LNCaP clone FGC (cell line): ENCODE data around the gene ADGRB3.
"Not testable (repeated sequence)": the region's sequence is repeated elsewhere in the genome, so short reads cannot be mapped to it uniquely, and the experiment has no call there.

Experiments used
- DNase-seq: peaks from one replicate; pipeline ENCODE4 v3.0.0-alpha.2; 2011; ENCODE audit warnings: low read depth
- H3K4me3 ChIP-seq: 2 replicates; pipeline ENCODE4 v1.5.1; 2011; ENCODE audit warnings: mild to moderate bottlenecking, low read depth, low read length, control low read depth
- CTCF ChIP-seq: IDR thresholded peaks from 2 replicates; pipeline ENCODE4 v1.5.1; 2012; ENCODE audit warnings: mild to moderate bottlenecking; ENCODE audit not compliant: control insufficient read depth, insufficient read depth; ENCODE audit errors: extremely low read depth

The ADGRB3 gene

DNA sequence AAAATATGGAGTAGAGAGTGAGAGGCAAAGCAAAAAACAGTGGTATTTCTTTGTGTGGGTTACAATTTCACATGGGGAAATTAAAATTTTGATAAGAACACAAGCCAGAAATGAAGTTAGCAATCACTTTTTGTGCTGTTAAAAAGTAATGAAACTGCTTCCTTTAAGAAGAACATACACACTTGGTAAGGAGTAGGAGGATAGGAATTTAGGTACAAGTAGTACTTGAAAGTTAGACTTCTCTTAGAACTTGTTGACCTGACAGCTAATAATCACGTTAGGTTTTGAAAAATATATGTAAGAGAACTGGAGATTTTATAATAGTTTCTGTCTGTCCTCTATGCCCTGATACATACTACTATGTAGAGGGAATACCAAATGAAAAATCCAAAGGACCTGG is 260.8 kb downstream of the ADGRB3 start:
- no peak for TF ChIP-seq CTCF
- DNase-seq: no peak
- H3K4me3 ChIP-seq: no peak overlapping the region

GRCh38 chr6:68901044-68901443 is 266.0 kb downstream of the ADGRB3 start:
- DNase-seq: no peak
- TF ChIP-seq CTCF: no peak
- H3K4me3 ChIP-seq: no peak overlapping the region

GRCh38 chr6:68911334-68911733 is 276.3 kb downstream of the ADGRB3 start:
- H3K4me3 ChIP-seq: no peak overlapping the region
- TF ChIP-seq CTCF: no peak
- no peak for DNase-seq

DNA sequence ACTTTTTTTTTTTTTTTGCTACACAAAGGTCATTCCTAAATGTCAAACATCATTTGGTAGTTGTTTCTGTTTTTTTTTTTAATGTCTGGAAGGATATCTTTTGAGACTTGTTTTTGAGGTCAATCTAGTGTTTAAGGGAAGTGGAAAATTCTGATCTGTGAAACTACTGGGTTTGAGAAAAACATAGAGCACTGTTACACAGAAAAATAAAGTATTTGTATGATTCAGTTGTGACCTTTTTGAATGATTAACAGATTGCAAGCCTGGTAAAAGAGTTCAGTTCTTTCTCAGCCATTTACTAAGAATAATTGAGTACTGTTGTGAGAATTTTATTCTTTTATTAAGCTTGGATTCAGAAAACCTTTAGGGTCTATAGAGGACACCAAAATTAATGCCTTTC is 276.7 kb downstream of the ADGRB3 start:
- H3K4me3 ChIP-seq: no peak overlapping the region
- TF ChIP-seq CTCF: no peak
- DNase-seq: no peak

- DNase-seq, H3K4me3 ChIP-seq: not testable (repeated sequence)
These were observed 277.7 kb downstream of the ADGRB3 start for GRCh38 chr6:68912805-68913204.

DNA sequence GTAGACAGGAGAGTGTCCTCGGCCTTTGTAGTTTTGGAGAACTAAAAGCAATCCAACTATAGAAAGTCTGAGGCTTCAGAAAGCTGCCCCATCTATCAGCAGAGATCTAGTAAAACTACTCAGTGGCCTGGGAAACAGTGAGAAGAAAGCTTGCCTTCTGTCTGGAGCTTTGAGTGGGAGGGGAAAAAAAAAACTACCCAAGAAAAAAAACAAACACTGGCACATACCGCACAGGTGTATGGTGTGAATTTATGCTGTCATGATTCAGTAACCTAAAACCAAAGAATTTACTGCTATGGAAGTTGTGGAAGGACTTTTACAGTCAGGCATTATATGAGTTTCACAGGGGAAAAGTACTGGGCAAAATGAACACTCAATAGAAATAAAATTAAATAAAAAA is 280.5 kb downstream of the ADGRB3 start:
- TF ChIP-seq CTCF: no peak
- H3K4me3 ChIP-seq: no peak overlapping the region
- no peak for DNase-seq

DNA sequence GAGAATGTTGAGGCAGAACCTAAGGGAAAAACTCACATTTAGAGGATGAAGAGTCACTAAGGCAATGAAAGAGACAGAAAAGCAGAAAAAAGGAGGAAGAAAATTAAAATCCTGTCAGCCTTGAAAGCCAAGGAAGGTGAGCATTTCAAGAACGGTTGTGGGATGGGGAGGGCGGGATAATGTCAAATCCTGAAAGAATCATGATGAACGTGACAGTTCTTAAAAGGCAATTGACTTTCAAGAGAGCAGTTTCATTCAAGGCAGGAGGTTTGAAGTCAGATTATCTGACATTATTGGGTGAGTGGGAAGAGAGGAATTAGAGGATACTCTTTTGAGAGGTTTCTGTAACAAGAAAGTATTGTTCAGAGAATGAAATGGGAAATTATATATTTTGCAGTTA is 284.5 kb downstream of the ADGRB3 start:
- DNase-seq: no peak
- TF ChIP-seq CTCF: no peak
- H3K4me3 ChIP-seq: no peak overlapping the region

DNA sequence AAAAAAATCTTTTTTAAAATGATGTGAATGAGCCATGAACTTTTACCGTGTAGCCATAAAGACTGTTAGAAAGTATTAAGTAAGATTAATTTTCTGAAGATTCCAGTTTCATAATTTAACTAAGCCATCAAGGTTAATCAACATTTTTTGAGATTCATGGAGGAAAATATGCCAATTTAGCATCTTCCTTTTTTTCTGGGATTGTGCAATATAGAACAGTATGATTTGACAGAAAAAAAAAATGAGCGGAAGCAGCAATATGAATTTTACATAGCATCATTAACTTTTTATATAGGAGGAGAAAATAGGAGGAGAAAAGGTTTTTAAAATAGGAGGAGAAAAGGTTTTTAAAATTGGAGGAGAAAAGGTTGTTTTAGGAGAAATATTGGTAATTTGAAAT is 306.3 kb downstream of the ADGRB3 start:
- no peak for TF ChIP-seq CTCF

More for the DNA sequence above, 306.3 kb downstream of the ADGRB3 start:
- H3K4me3 ChIP-seq: no peak overlapping the region
- DNase-seq: no peak
